ENCODE measurements around the gene ZNF260.
A peak's percentile ranks its signal among the peaks of the same experiment; 100 is the strongest.

Gene ZNF260

GRCh38 chr19:36489920-36490415 lies 38.1 kb downstream of the ZNF260 start:
- peak; percentile 93 for DNase-seq (ENCODE audit: low read depth)

GRCh38 chr19:36489118-36489919 lies 38.8 kb downstream of the ZNF260 start, which contains the start of gene ZNF566:
Gene ZNF566, minus strand, starts transcription at chr19:36489561. Its CDS starts 13,004 bp downstream, at chr19:36476557.
- DNase-seq (ENCODE audit: low read depth) = peak; percentile 93

DNA sequence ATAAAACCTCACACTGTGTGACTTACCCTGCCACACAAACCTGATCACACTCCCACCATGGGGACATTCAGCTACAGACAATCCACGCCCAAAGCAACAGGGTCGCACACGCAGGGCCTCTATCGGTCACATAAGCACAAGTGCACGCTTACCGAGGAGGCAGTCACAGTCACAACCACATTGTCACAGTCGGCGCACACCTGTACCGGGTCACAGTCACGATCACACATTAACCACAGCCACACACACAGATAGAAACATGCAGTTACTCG lies 39.3 kb downstream of the ZNF260 start:
- peak; percentile 31 for DNase-seq (ENCODE audit: low read depth)

DNA sequence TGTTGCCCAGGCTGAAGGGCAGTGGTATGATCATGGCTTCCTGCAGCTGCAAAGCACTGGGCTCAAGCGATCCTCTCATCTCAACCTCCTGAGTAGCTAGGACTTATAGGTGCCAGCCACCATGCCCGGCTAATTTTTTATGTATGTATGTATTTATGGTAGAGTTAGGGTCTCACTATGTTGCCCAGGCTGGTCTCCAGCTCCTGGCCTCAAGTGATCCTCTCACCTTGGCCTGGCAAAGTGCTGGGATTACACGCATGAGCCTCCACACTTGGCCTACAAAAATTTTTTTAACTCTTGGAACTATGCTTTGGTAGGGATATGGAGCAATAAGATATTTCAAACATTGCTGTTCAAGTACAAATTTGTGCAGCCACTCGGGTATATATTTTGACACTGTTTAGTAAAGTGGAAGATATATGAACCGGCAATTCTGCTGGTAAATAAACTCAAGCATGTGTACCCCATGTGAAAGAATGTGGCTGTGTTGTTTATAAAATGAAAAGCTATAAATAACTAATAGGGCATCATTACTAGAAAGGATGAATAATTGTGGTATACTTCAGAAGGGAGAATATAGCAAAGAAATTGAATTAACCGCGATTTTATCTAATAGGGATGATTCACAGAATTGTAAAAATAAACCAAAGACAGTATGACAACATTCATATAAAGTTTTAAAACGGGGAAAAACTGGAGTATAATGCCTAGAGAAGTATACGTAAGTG lies 39.8 kb downstream of the ZNF260 start:
- no peak for DNase-seq (ENCODE audit: low read depth)

DNA sequence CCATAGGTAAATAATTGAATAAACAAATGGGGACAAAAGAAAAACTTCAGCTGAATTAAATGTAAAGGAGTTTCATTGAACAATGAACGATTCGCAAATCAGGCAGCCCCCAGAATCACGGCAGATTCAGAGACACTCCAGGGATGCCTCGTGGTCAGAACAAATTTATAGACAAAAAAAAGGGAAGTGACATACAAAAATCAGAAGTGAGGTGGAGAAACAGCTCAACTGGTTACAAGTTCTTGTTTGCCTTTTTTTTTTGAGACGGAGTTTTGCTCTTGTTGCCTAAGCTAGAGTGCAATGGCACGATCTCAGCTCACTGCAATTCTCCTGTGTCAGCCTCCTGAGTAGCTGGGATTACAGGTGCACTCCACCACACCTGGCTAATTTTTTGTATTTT lies 44.4 kb downstream of the ZNF260 start:
- DNase-seq (ENCODE audit: low read depth) = no peak

- no peak for DNase-seq (ENCODE audit: low read depth)
Observed at GRCh38 chr19:36482876-36483275, 45.2 kb downstream of the ZNF260 start.

All from CMK (cell line).